PFSK-1 (cell line): ENCODE results near the gene PCGF2.

ENCODE experiments used
- FOXP2 ChIP-seq: optimal IDR thresholded peaks from 2 replicates; pipeline ENCODE3; 2011; ENCODE audit warnings: borderline replicate concordance, control low read depth, inconsistent platforms; ENCODE audit not compliant: insufficient read depth; ENCODE audit errors: extremely low read length, extremely low read depth
- REST ChIP-seq, 2 experiments: IDR thresholded peaks; 2 replicates each; pipeline versions ENCODE4 v1.6.1 to v1.8.0; 2011 to 2012; ENCODE audit warnings: low read depth in 2 of 2, low read length in 2 of 2, control low read depth in 1 of 2, inconsistent platforms in 1 of 2, mild to moderate bottlenecking in 1 of 2, moderate library complexity in 1 of 2; ENCODE audit not compliant: insufficient read depth in 1 of 2

GRCh38 chr17:38791162-38791561 is 43.0 kb upstream of the PCGF2 start:
- no peak for TF ChIP-seq REST (IDR thresholded peaks at IDR 0.05; ENCODE audit: insufficient read depth in 1 of 2, low read depth in 2 of 2, low read length in 2 of 2)
- no peak for TF ChIP-seq FOXP2
